ENCODE measurements around the gene PSG4. TPM values are rescaled to one million over a fixed set of nuclear protein-coding genes. Genes with fewer than 3 reads are reported as not detected.
"Not testable (repeated sequence)": the region's sequence is repeated elsewhere in the genome, so short reads cannot be mapped to it uniquely, and the experiment has no call there.

PSG4 gene
- total RNA-seq, 2 donors from 2014 or later, result 0.20 to 0.51 TPM

- not testable (repeated sequence) for H3K27ac Mint-ChIP-seq; ATAC-seq; DNase-seq (ENCODE audit: low spot score in 2 of 2); H3K9me3 Mint-ChIP-seq; H3K36me3 Mint-ChIP-seq
These were observed 42.3 kb downstream of the PSG4 start for GRCh38 chr19:43163135-43163534.

DNA sequence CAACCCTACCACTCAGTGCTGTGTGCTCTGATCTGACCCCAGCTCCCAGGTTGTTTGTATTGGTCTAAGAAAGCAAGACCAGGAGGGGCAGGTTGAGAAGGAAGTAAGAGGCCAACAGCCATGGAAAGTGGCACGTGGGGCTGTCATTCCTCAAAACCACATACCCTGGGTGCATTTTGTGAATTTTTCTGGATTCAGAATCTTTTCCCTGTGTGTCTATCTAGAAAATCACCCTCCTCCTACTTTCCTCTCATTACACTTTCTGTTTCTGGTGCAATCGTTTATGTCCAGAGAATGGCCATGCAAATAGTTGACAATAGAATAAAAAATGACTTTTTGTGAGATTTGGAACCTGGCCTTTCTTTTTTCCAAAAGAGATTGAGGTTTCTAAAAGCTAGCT lies 43.2 kb downstream of the PSG4 start:
- H3K36me3 Mint-ChIP-seq; H3K9me3 Mint-ChIP-seq; H3K27ac Mint-ChIP-seq; DNase-seq (ENCODE audit: low spot score in 2 of 2); ATAC-seq: not testable (repeated sequence)

- ATAC-seq (no peak), DNase-seq (ENCODE audit: low spot score in 2 of 2) (no peak)
- Mint-ChIP-seq H3K36me3 (no peaks in the 10 kb centered on the region), H3K27ac (no peak overlapping the region), H3K9me3 (peaks cover 0 to 10% of the 10 kb centered on the region in 2 donors)
These were observed 53.2 kb downstream of the PSG4 start for GRCh38 chr19:43152214-43152613.

- H3K9me3 Mint-ChIP-seq; ATAC-seq; DNase-seq (ENCODE audit: low spot score in 2 of 2); H3K27ac Mint-ChIP-seq; H3K36me3 Mint-ChIP-seq: not testable (repeated sequence)
These were observed 55.6 kb downstream of the PSG4 start for GRCh38 chr19:43149788-43150187.

DNA sequence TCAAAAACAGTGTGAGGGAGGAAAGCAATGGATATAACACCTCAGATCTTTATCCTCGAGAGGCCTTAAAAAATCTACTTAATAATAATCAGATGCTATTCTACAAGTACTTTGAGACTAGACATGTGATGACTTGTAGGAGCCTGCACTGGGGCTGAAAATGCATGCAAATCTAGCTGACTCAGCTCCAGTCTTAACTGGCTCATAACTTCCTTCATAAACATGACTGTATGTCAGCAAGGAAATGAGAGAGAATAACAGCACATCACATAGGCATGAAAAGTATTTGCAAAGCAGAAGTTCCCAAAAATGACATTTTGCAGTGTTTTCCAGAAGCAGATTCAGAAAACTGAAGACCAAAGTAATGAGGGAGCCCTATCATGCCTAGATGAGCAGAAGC lies 57.2 kb downstream of the PSG4 start:
- ATAC-seq, result no peak
- peaks cover 4% of the 10 kb centered on the region in 2 donors for H3K9me3 Mint-ChIP-seq
- DNase-seq (ENCODE audit: low spot score in 2 of 2), result no peak
- H3K27ac Mint-ChIP-seq, result no peak overlapping the region
- H3K36me3 Mint-ChIP-seq, result no peaks in the 10 kb centered on the region

Other genes starting within 250 kb of the PSG4 start
- under 1 TPM in 1 of 2 donors, not detected in 1; 0.37 TPM for gene PSG11, start 179.2 kb downstream of the PSG4 start, total RNA-seq
- gene PSG2, start 122.9 kb downstream of the PSG4 start, total RNA-seq, result not detected
- gene PSG5, start 19.1 kb downstream of the PSG4 start, total RNA-seq, result not detected
- gene PSG9, start 63.9 kb upstream of the PSG4 start, total RNA-seq, result under 1 TPM; 0.16 to 0.23 TPM
- gene CD177, start 148.0 kb upstream of the PSG4 start, total RNA-seq, result not detected
- gene TEX101, start 209.3 kb upstream of the PSG4 start, total RNA-seq, result not detected